Right lobe of liver (tissue), 4 donors: ENCODE results near the gene ATP5F1E.

ENCODE experiments used
- CTCF ChIP-seq, 4 donors: fragments of 200-600 bp in 3 of 4; fragments of 450-650 bp in 1 of 4; IDR thresholded peaks; one replicate each; pipeline versions ENCODE4 v1.5.1 to v1.8.0; 2016 to 2022; ENCODE audit warnings: antibody characterized with exemption in 4 of 4, mild to moderate bottlenecking in 2 of 4
- POLR2A ChIP-seq: fragments of 450-650 bp; IDR thresholded peaks from one replicate; pipeline ENCODE4 v1.6.1; 2017; ENCODE audit warnings: antibody characterized with exemption, mild to moderate bottlenecking
- donor health status: DM: no; HTN: no; CAD: no.
- donor health status: DM: no; HTN: no; CAD: no.
- donor health status: DM: no; HTN: yes; CAD: no.

GRCh38 chr20:59001449-59002171 lies 30.5 kb downstream of the ATP5F1E start:
- no peak for TF ChIP-seq CTCF (IDR thresholded peaks at IDR 0.05)
- TF ChIP-seq POLR2A = no peak
